Measurements from ENCODE around the gene ROCK2.
A peak's percentile ranks its signal among the peaks of the same experiment; 100 is the strongest.
"Not testable (repeated sequence)": the region's sequence is repeated elsewhere in the genome, so short reads cannot be mapped to it uniquely, and the experiment has no call there.

ROCK2 gene

GRCh38 chr2:11279398-11279797, 65.0 kb downstream of the ROCK2 start:
- FAIRE-seq, result no peak

GRCh38 chr2:11278219-11278618, 66.2 kb downstream of the ROCK2 start:
- no peak for FAIRE-seq
- no peak for DNase-seq (ENCODE audit: insufficient read length, low spot score)

More at GRCh38 chr2:11279398-11279797, 65.0 kb downstream of the ROCK2 start:
- no peak for DNase-seq (ENCODE audit: insufficient read length, low spot score)

GRCh38 chr2:11275910-11276309, 68.5 kb downstream of the ROCK2 start:
- DNase-seq (ENCODE audit: insufficient read length, low spot score) (no peak), FAIRE-seq (no peak)

- no peak for DNase-seq (ENCODE audit: insufficient read length, low spot score)
- FAIRE-seq, result no peak
Measured at GRCh38 chr2:11270891-11271290, 73.5 kb downstream of the ROCK2 start.

- FAIRE-seq (no peak), DNase-seq (ENCODE audit: insufficient read length, low spot score) (no peak)
Measured at GRCh38 chr2:11267931-11268330, 76.5 kb downstream of the ROCK2 start.

GRCh38 chr2:11264818-11265217, 79.6 kb downstream of the ROCK2 start:
- DNase-seq (ENCODE audit: insufficient read length, low spot score) (no peak), FAIRE-seq (no peak)

GRCh38 chr2:11264007-11264406, 80.4 kb downstream of the ROCK2 start:
- FAIRE-seq (no peak), DNase-seq (ENCODE audit: insufficient read length, low spot score) (no peak)

- FAIRE-seq, result no peak
- no peak for DNase-seq (ENCODE audit: insufficient read length, low spot score)
Measured at GRCh38 chr2:11263177-11263576, 81.3 kb downstream of the ROCK2 start.

GRCh38 chr2:11262438-11262837, 82.0 kb downstream of the ROCK2 start:
- DNase-seq (ENCODE audit: insufficient read length, low spot score); FAIRE-seq: not testable (repeated sequence)

- DNase-seq (ENCODE audit: insufficient read length, low spot score); FAIRE-seq: not testable (repeated sequence)
Measured at GRCh38 chr2:11261564-11261963, 82.9 kb downstream of the ROCK2 start.

- DNase-seq (ENCODE audit: insufficient read length, low spot score) (no peak), FAIRE-seq (no peak)
Measured at GRCh38 chr2:11260979-11261378, 83.5 kb downstream of the ROCK2 start.

- no peak for FAIRE-seq
- DNase-seq (ENCODE audit: insufficient read length, low spot score), result no peak
Measured at GRCh38 chr2:11257964-11258363, 86.5 kb downstream of the ROCK2 start.

- DNase-seq (ENCODE audit: insufficient read length, low spot score), result no peak
- no peak for FAIRE-seq
Measured at GRCh38 chr2:11257078-11257477, 87.4 kb downstream of the ROCK2 start.

GRCh38 chr2:11256166-11256565, 88.3 kb downstream of the ROCK2 start:
- DNase-seq (ENCODE audit: insufficient read length, low spot score) (no peak), FAIRE-seq (no peak)

- no peak for DNase-seq (ENCODE audit: insufficient read length, low spot score)
Measured at GRCh38 chr2:11254100-11254536, 90.3 kb downstream of the ROCK2 start.

GRCh38 chr2:11252458-11252857, 92.0 kb downstream of the ROCK2 start:
- not testable (repeated sequence) for FAIRE-seq; DNase-seq (ENCODE audit: insufficient read length, low spot score)

More at GRCh38 chr2:11254100-11254536, 90.3 kb downstream of the ROCK2 start:
- no peak for FAIRE-seq

- no peak for FAIRE-seq
- DNase-seq (ENCODE audit: insufficient read length, low spot score), result no peak
Measured at GRCh38 chr2:11250400-11251196, 93.8 kb downstream of the ROCK2 start.

GRCh38 chr2:11245322-11245721, 99.1 kb downstream of the ROCK2 start:
- DNase-seq (ENCODE audit: insufficient read length, low spot score) (peak; percentile 9), FAIRE-seq (no peak)

- DNase-seq (ENCODE audit: insufficient read length, low spot score) (no peak), FAIRE-seq (no peak)
Measured at GRCh38 chr2:11244091-11244826, 100.2 kb downstream of the ROCK2 start.

- DNase-seq (ENCODE audit: insufficient read length, low spot score) (no peak), FAIRE-seq (no peak)
Measured at GRCh38 chr2:11243512-11243911, 100.9 kb downstream of the ROCK2 start.

GRCh38 chr2:11242542-11243174, 101.8 kb downstream of the ROCK2 start:
- DNase-seq (ENCODE audit: insufficient read length, low spot score) (no peak), FAIRE-seq (no peak)

Data from HTR-8/SVneo (cell line).